ENCODE results near the gene DDR1.

DDR1 gene

DNA sequence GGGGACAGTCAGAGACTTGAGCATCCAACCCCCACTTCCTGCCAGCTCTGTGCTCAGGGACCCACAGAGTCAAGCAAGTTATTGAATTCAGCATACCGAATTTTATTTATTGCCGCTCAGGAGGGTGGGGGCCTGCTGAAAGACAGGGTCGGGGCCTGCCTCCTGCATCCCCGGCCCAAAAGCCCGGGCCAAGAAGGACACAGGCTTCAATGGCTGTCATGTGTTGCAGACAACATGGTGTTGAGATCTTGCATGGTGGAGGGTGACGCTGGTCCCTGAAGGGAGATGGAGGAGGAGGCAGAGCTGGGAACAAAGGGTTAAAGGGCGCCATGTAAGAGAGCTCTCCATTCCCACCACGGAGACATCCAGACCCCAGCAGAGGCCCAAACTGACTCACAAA is 47.0 kb downstream of the DDR1 start:
- WGBS (ENCODE audit: extremely low coverage, insufficient coverage, insufficient read length): no CpG with 5 or more reads among the region's 8 CpGs
- Histone ChIP-seq H3K4ac (ENCODE audit: low read depth, low read length) (no peak overlapping the region), H2BK12ac (ENCODE audit: low read length) (no peak overlapping the region), H3K79me1 (ENCODE audit: low read length) (no peaks in the 10 kb centered on the region), H3K9ac (ENCODE audit: low read length) (no peak overlapping the region), H3K36me3 (ENCODE audit: control insufficient read depth in 1 of 2, insufficient read depth in 2 of 2, low read length in 2 of 2) (peaks cover 3 to 5% of the 10 kb centered on the region in 2 experiments), H4K12ac (ENCODE audit: low read depth, low read length) (no peak overlapping the region), H3K27ac (ENCODE audit: low read depth, low read length) (no peak overlapping the region), H3K4me2 (ENCODE audit: low read length) (no peak overlapping the region), H3K4me3 (ENCODE audit: low read depth, low read length) (no peak overlapping the region), H2AFZ (ENCODE audit: insufficient read depth, low read length, poor library complexity) (no peak overlapping the region), H4K8ac (ENCODE audit: low read depth, low read length) (no peak overlapping the region), H3K9me3 (ENCODE audit: insufficient read depth, low read depth, low read length) (peaks cover 4% of the 10 kb centered on the region), H2BK120ac (ENCODE audit: insufficient read depth, low read length, poor library complexity) (no peak overlapping the region), H3K14ac (ENCODE audit: low read length) (no peak overlapping the region), H2BK5ac (ENCODE audit: low read depth, low read length, poor library complexity) (no peak overlapping the region), H3K18ac (ENCODE audit: low read length) (no peak overlapping the region), H4K91ac (ENCODE audit: low read depth, low read length) (no peak overlapping the region), H3K27me3 (ENCODE audit: insufficient read depth, low read length) (no peaks in the 10 kb centered on the region), H3K23ac (ENCODE audit: low read length) (no peak overlapping the region), H3K4me1 (ENCODE audit: control insufficient read depth in 1 of 2, insufficient read depth in 2 of 2, low read length in 2 of 2) (peaks cover 4 to 7% of the 10 kb centered on the region in 2 experiments), H3K79me2 (ENCODE audit: control insufficient read depth, insufficient read depth, low read length, poor library complexity) (no peaks in the 10 kb centered on the region), H2AK5ac (ENCODE audit: low read length) (no peak overlapping the region)
- no peak for DNase-seq

DNA sequence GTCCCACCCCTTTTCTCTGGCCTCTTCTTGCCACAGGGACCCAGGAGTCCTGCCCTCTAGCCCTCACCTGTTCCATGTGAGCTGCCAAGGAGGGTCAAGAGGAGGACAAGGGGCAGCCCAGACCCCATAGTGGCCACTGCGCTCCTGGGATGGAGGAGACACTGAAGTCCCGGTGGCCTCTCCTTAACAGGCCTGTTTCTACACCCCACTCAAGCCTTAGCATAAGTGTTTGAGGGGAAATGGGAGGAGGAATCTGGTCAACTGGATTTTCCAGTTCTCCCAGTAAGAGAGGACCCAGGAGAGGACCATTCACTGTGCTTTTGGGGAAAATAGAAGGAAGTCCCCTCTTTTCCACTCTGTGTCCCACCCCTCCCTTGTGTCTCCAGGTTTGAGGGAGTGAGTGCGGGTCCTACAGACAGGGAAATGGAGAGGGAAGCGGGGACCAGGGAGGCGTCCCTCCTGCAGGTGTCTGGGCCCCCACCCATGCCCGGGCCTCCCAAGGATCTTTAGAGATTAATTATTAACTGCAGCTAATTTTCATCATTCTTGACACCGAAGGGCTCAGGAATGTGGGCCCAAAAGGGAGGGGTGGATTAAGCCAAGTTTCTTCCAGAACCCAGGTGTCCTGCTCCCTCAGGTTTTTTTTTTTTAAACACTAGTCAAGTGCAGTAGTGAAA is 47.8 kb downstream of the DDR1 start, which contains the start of gene SFTA2:
SFTA2 (minus strand) TSS at position 202 of the 677 bp plus-strand sequence; CDS start at position 128, 74 bp downstream.
- Histone ChIP-seq H4K12ac (ENCODE audit: low read depth, low read length) (no peak within 1 kb of the TSS), H2BK12ac (ENCODE audit: low read length) (no peak within 1 kb of the TSS), H4K8ac (ENCODE audit: low read depth, low read length) (no peak within 1 kb of the TSS), H3K14ac (ENCODE audit: low read length) (no peak within 1 kb of the TSS), H4K91ac (ENCODE audit: low read depth, low read length) (no peak within 1 kb of the TSS), H3K79me2 (ENCODE audit: control insufficient read depth, insufficient read depth, low read length, poor library complexity) (no peaks in the 10 kb centered on the region), H2BK5ac (ENCODE audit: low read depth, low read length, poor library complexity) (no peak within 1 kb of the TSS), H3K27me3 (ENCODE audit: insufficient read depth, low read length) (no peaks in the 10 kb centered on the region), H3K79me1 (ENCODE audit: low read length) (no peaks in the 10 kb centered on the region), H3K4me3 (ENCODE audit: low read depth, low read length) (no peak within 1 kb of the TSS), H3K4me2 (ENCODE audit: low read length) (no peak within 1 kb of the TSS), H2AK5ac (ENCODE audit: low read length) (no peak within 1 kb of the TSS), H3K36me3 (ENCODE audit: control insufficient read depth in 1 of 2, insufficient read depth in 2 of 2, low read length in 2 of 2) (no peaks in the 10 kb centered on the region), H3K4ac (ENCODE audit: low read depth, low read length) (no peak within 1 kb of the TSS), H3K9me3 (ENCODE audit: insufficient read depth, low read depth, low read length) (peaks cover 4% of the 10 kb centered on the region), H3K18ac (ENCODE audit: low read length) (no peak within 1 kb of the TSS), H2BK120ac (ENCODE audit: insufficient read depth, low read length, poor library complexity) (no peak within 1 kb of the TSS), H3K4me1 (ENCODE audit: control insufficient read depth in 1 of 2, insufficient read depth in 2 of 2, low read length in 2 of 2) (peaks cover 4 to 11% of the 10 kb centered on the region in 2 experiments), H3K23ac (ENCODE audit: low read length) (no peak within 1 kb of the TSS), H2AFZ (ENCODE audit: insufficient read depth, low read length, poor library complexity) (no peak within 1 kb of the TSS), H3K27ac (ENCODE audit: low read depth, low read length) (no peak within 1 kb of the TSS), H3K9ac (ENCODE audit: low read length) (no peak within 1 kb of the TSS)
- DNase-seq: no peak
- WGBS (ENCODE audit: extremely low coverage, insufficient coverage, insufficient read length): no CpG with 5 or more reads among the region's 7 CpGs

DNA sequence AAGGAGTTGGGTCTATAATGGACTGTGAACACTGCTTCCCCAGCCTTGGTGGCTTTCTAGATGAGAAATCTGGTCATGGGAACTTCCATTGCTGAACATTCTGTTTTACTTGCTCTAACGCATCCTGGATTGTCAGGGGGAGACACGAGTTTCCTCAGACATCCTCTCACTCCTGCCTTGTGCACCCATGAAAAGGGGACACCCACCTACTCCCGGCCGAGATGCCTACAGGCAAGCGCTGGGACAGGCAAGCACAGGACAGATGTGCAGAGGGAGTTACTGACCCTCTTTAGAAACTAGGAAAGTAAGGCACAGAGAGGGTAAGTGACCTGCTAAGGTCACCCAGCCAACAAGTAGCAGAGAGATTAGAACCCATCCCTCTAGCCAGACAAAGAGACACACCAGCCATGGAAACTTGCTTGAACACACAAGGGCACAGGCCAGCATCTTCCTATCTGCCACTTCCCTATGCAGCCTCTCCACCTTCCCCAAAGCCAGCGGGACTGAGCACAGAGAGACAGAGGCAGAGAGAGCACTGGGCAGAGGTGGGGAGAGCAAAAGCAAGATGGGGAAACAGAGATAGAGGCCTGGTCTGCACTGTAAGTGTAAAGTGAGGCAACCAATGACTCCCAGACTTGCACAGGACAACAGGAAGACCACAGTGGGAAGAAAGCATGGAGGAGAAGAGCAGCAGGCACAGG is 48.5 kb downstream of the DDR1 start:
- H3K79me1 ChIP-seq (ENCODE audit: low read length): no peaks in the 10 kb centered on the region
- DNase-seq: no peak
- no CpG with 5 or more reads among the region's 6 CpGs for WGBS (ENCODE audit: extremely low coverage, insufficient coverage, insufficient read length)
- H2AFZ ChIP-seq (ENCODE audit: insufficient read depth, low read length, poor library complexity): no peak overlapping the region
- H3K4me1 ChIP-seq (ENCODE audit: control insufficient read depth in 1 of 2, insufficient read depth in 2 of 2, low read length in 2 of 2): peaks cover 6 to 14% of the 10 kb centered on the region in 2 experiments
- H4K8ac ChIP-seq (ENCODE audit: low read depth, low read length): no peak overlapping the region
- no peak overlapping the region for H2BK5ac ChIP-seq (ENCODE audit: low read depth, low read length, poor library complexity)
- no peak overlapping the region for H3K4me3 ChIP-seq (ENCODE audit: low read depth, low read length)
- peaks cover 4% of the 10 kb centered on the region for H3K9me3 ChIP-seq (ENCODE audit: insufficient read depth, low read depth, low read length)
- no peak overlapping the region for H2AK5ac ChIP-seq (ENCODE audit: low read length)
- no peak overlapping the region for H4K12ac ChIP-seq (ENCODE audit: low read depth, low read length)
- H3K4me2 ChIP-seq (ENCODE audit: low read length): no peak overlapping the region
- H3K4ac ChIP-seq (ENCODE audit: low read depth, low read length): no peak overlapping the region
- H3K27me3 ChIP-seq (ENCODE audit: insufficient read depth, low read length): no peaks in the 10 kb centered on the region
- no peak overlapping the region for H3K27ac ChIP-seq (ENCODE audit: low read depth, low read length)
- no peaks in the 10 kb centered on the region for H3K79me2 ChIP-seq (ENCODE audit: control insufficient read depth, insufficient read depth, low read length, poor library complexity)
- no peak overlapping the region for H2BK120ac ChIP-seq (ENCODE audit: insufficient read depth, low read length, poor library complexity)
- H4K91ac ChIP-seq (ENCODE audit: low read depth, low read length): no peak overlapping the region
- H3K36me3 ChIP-seq (ENCODE audit: control insufficient read depth in 1 of 2, insufficient read depth in 2 of 2, low read length in 2 of 2): no peaks in the 10 kb centered on the region
- no peak overlapping the region for H3K14ac ChIP-seq (ENCODE audit: low read length)
- H3K9ac ChIP-seq (ENCODE audit: low read length): no peak overlapping the region
- H3K18ac ChIP-seq (ENCODE audit: low read length): no peak overlapping the region
- H2BK12ac ChIP-seq (ENCODE audit: low read length): no peak overlapping the region
- H3K23ac ChIP-seq (ENCODE audit: low read length): no peak overlapping the region

DNA sequence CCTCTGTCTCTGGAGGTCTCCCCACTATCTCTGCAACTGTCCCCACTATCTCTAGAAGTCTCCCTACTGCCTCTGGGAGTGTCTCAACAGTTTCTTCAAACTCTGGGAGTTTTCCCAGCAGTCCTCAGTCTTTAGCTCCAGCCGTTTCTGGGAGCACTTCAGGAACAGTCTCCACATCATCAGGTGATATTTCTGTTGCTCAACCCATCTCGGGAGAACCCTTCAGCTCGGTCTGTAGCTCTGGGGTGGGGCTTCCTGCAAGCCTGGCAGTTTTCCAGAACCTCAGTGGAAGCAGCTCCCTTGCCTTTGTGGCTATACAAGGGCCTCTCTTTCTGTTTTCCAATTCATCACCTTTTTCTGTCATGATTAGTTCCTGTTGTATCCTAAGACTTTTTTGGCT is 50.7 kb downstream of the DDR1 start:
- H4K91ac ChIP-seq (ENCODE audit: low read depth, low read length): no peak overlapping the region
- H2AFZ ChIP-seq (ENCODE audit: insufficient read depth, low read length, poor library complexity): no peak overlapping the region
- no peak overlapping the region for H3K18ac ChIP-seq (ENCODE audit: low read length)
- no peak overlapping the region for H2BK120ac ChIP-seq (ENCODE audit: insufficient read depth, low read length, poor library complexity)
- no peak overlapping the region for H3K23ac ChIP-seq (ENCODE audit: low read length)
- DNase-seq: no peak
- no peak overlapping the region for H3K4me3 ChIP-seq (ENCODE audit: low read depth, low read length)
- peaks cover 2% of the 10 kb centered on the region for H3K9me3 ChIP-seq (ENCODE audit: insufficient read depth, low read depth, low read length)
- no peak overlapping the region for H4K8ac ChIP-seq (ENCODE audit: low read depth, low read length)
- H3K4me1 ChIP-seq (ENCODE audit: control insufficient read depth in 1 of 2, insufficient read depth in 2 of 2, low read length in 2 of 2): peaks cover 6 to 14% of the 10 kb centered on the region in 2 experiments
- no peak overlapping the region for H3K4me2 ChIP-seq (ENCODE audit: low read length)
- H3K27me3 ChIP-seq (ENCODE audit: insufficient read depth, low read length): no peaks in the 10 kb centered on the region
- no peaks in the 10 kb centered on the region for H3K36me3 ChIP-seq (ENCODE audit: control insufficient read depth in 1 of 2, insufficient read depth in 2 of 2, low read length in 2 of 2)
- H3K27ac ChIP-seq (ENCODE audit: low read depth, low read length): no peak overlapping the region
- H3K79me1 ChIP-seq (ENCODE audit: low read length): no peaks in the 10 kb centered on the region
- no peak overlapping the region for H2AK5ac ChIP-seq (ENCODE audit: low read length)
- no CpG with 5 or more reads among the region's 3 CpGs for WGBS (ENCODE audit: extremely low coverage, insufficient coverage, insufficient read length)
- H3K4ac ChIP-seq (ENCODE audit: low read depth, low read length): no peak overlapping the region
- no peak overlapping the region for H4K12ac ChIP-seq (ENCODE audit: low read depth, low read length)
- no peak overlapping the region for H3K14ac ChIP-seq (ENCODE audit: low read length)
- no peaks in the 10 kb centered on the region for H3K79me2 ChIP-seq (ENCODE audit: control insufficient read depth, insufficient read depth, low read length, poor library complexity)
- no peak overlapping the region for H3K9ac ChIP-seq (ENCODE audit: low read length)
- H2BK12ac ChIP-seq (ENCODE audit: low read length): no peak overlapping the region
- no peak overlapping the region for H2BK5ac ChIP-seq (ENCODE audit: low read depth, low read length, poor library complexity)
